CD14-positive monocyte (primary cell): Measurements from ENCODE around the gene IRF9. TPM values are rescaled to one million over a fixed set of nuclear protein-coding genes. Genes with fewer than 3 reads are reported as not detected.
A peak's percentile ranks its signal among the peaks of the same experiment; 100 is the strongest.

Experiments
- DNase-seq, 3 donors: peaks; one replicate each; pipeline ENCODE4 v3.0.0-alpha.2; 2011 to 2022
- H2AFZ ChIP-seq: 2 replicates; pipeline ENCODE4 v1.6.0; 2012; ENCODE audit warnings: mild to moderate bottlenecking, low read depth, low read length, inconsistent platforms; ENCODE audit not compliant: insufficient read depth, poor library complexity, severe bottlenecking
- H3K27ac ChIP-seq, 2 donors: 1 replicate in 1 of 2; 2 replicates in 1 of 2; pipeline ENCODE4 v1.5.1; 2012 to 2013; ENCODE audit warnings: low read length in 2 of 2, control low read depth in 1 of 2, inconsistent platforms in 1 of 2, low read depth in 1 of 2, mild to moderate bottlenecking in 1 of 2
- H3K27me3 ChIP-seq, 2 donors: one replicate each; pipeline versions ENCODE4 v1.6.0 to v1.6.1; 2011 to 2013; ENCODE audit warnings: low read length in 2 of 2; ENCODE audit not compliant: control insufficient read depth in 2 of 2, insufficient read depth in 2 of 2
- H3K36me3 ChIP-seq, 2 donors: replicated peaks in 1 of 2; 1 replicate in 1 of 2; 2 replicates in 1 of 2; pipeline versions ENCODE4 v1.5.1 to v1.6.1; 2012 to 2013; ENCODE audit warnings: low read length in 2 of 2, control low read depth in 1 of 2, inconsistent platforms in 1 of 2, mild to moderate bottlenecking in 1 of 2; ENCODE audit not compliant: insufficient read depth in 2 of 2, control insufficient read depth in 1 of 2
- H3K4me1 ChIP-seq, 2 donors: 1 replicate in 1 of 2; 2 replicates in 1 of 2; pipeline versions ENCODE4 v1.5.1 to v1.6.1; 2012 to 2013; ENCODE audit warnings: low read length in 2 of 2, control low read depth in 1 of 2, inconsistent platforms in 1 of 2, mild to moderate bottlenecking in 1 of 2, moderate library complexity in 1 of 2; ENCODE audit not compliant: insufficient read depth in 2 of 2, control insufficient read depth in 1 of 2
- H3K4me2 ChIP-seq: replicated peaks from 2 replicates; pipeline ENCODE3; 2012; ENCODE audit warnings: low read length, moderate library complexity, mild to moderate bottlenecking; ENCODE audit not compliant: poor library complexity, severe bottlenecking; ENCODE audit errors: extremely low read depth
- H3K4me3 ChIP-seq, 3 experiments: fragments of 200-600 bp in 1 of 3; sonication (generic) in 1 of 3; replicated peaks in 1 of 3; 1 replicate in 2 of 3; 2 replicates in 1 of 3; pipeline ENCODE4 v1.5.1; 2011 to 2013; ENCODE audit warnings: low read length in 3 of 3, mild to moderate bottlenecking in 3 of 3, control low read depth in 2 of 3, low read depth in 2 of 3, inconsistent platforms in 1 of 3, moderate library complexity in 1 of 3
- H3K79me2 ChIP-seq: 2 replicates; pipeline ENCODE4 v1.6.0; 2012; ENCODE audit warnings: mild to moderate bottlenecking, control low read depth, inconsistent platforms, low read length, moderate library complexity; ENCODE audit not compliant: insufficient read depth
- H3K9ac ChIP-seq: 2 replicates; pipeline ENCODE4 v1.6.0; 2017; ENCODE audit warnings: low read length, mild to moderate bottlenecking; ENCODE audit not compliant: insufficient read depth, poor library complexity, severe bottlenecking
- H3K9me3 ChIP-seq, 2 donors: replicated peaks in 1 of 2; 1 replicate in 1 of 2; 2 replicates in 1 of 2; pipeline versions ENCODE4 v1.5.1 to v1.6.1; 2012 to 2013; ENCODE audit warnings: low read length in 2 of 2, control low read depth in 1 of 2; ENCODE audit not compliant: control insufficient read depth in 1 of 2, insufficient read depth in 1 of 2
- H4K20me1 ChIP-seq: 2 replicates; pipeline ENCODE4 v1.6.0; 2012; ENCODE audit warnings: mild to moderate bottlenecking, low read length, control low read depth, moderate library complexity; ENCODE audit not compliant: insufficient read depth
- H3K27ac Mint-ChIP-seq, 7 donors: one replicate each; pipeline ENCODE4 v1.8.0; 2020; ENCODE audit warnings: mild to moderate bottlenecking in 7 of 7, mixed read lengths in 7 of 7, moderate library complexity in 6 of 7, inconsistent platforms in 2 of 7
- H3K27me3 Mint-ChIP-seq, 3 donors: one replicate each; pipeline ENCODE4 v1.8.0; 2021 to 2022; ENCODE audit warnings: low read depth in 3 of 3, mild to moderate bottlenecking in 3 of 3, mixed read lengths in 3 of 3, moderate library complexity in 3 of 3, inconsistent platforms in 1 of 3
- H3K36me3 Mint-ChIP-seq, 2 donors: one replicate each; pipeline ENCODE4 v1.8.0; 2020; ENCODE audit warnings: mixed read lengths in 2 of 2, inconsistent platforms in 1 of 2, mild to moderate bottlenecking in 1 of 2
- H3K4me1 Mint-ChIP-seq: one replicate; pipeline ENCODE4 v1.8.0; 2020; ENCODE audit warnings: mild to moderate bottlenecking, mixed read lengths
- H3K4me3 Mint-ChIP-seq, 2 donors: one replicate each; pipeline ENCODE4 v1.8.0; 2020; ENCODE audit warnings: mild to moderate bottlenecking in 2 of 2, mixed read lengths in 2 of 2, moderate library complexity in 1 of 2
- H3K9me3 Mint-ChIP-seq, 7 donors: one replicate each; pipeline ENCODE4 v1.8.0; 2020 to 2022; ENCODE audit warnings: mixed read lengths in 7 of 7, mild to moderate bottlenecking in 6 of 7, moderate library complexity in 6 of 7, inconsistent platforms in 2 of 7
- WGBS: methylation state at CpG from one replicate; pipeline ENCODE4 v1.1.5; 2013; ENCODE audit warnings: missing lambda C conversion rate; ENCODE audit not compliant: insufficient coverage; 5-methylcytosine and 5-hydroxymethylcytosine counted together
- intact Hi-C, 2 donors: fragments of 100-400 bp; cut with micrococcal nuclease; formaldehyde crosslinking; loops; one replicate each; pipeline versions ENCODE4 v1.15.0 to v1.15.1; 2023
- polyA plus RNA-seq, 3 donors: library from polyadenylated mRNA; depleted of rRNA in 1 of 3; unstranded in 2 of 3; stranded (reverse) in 1 of 3; fragments of 300-500 nt in 2 of 3; fragments of >200 nt in 1 of 3; fragmentation: Illumina TruSeq in 2 of 3; gene quantifications; 1 replicate in 2 of 3; 2 replicates in 1 of 3; pipeline ENCODE4 v1.2.3, GENCODE V29; 2012 to 2021
- TF ChIP-seq, protein P1 (sequence below): fragments of 200-600 bp; IDR thresholded peaks from one replicate; pipeline ENCODE4 v1.8.0; 2022; ENCODE audit warnings: antibody characterized with exemption, mild to moderate bottlenecking

Gene IRF9
- polyA plus RNA-seq, 3 donors, result 44.7 to 208 (median 56.0) TPM

DNA sequence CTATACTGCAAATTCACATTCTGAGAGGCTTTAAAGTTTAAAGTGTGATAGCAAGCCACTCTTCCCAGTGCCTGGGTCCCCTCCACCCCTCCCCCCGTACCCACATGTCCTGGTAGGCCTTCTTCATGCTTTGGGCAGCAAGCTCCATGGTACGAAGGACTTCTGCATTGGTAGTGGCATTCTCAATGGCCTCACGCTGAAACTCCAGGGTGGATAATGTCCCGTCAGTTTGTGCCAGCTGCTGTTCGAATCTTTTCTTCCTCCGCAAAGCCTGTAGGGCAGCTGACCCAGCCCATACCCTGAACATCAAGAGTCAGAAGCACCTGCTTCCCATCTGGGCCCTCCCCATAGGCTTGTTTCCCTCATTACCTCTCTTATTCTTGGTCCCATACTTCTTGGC lies 50.2 kb downstream of the IRF9 start:
- intact Hi-C loops, result loop anchor here in 1 of 2 donors (10.0 kb wide), 1 partner anchor 93 kb away; the partner anchor contains the start of gene CIDEB
- peak overlapping the region in 1 of 2 donors; percentile 33 for H3K27ac ChIP-seq
- TF ChIP-seq, protein P1, sequence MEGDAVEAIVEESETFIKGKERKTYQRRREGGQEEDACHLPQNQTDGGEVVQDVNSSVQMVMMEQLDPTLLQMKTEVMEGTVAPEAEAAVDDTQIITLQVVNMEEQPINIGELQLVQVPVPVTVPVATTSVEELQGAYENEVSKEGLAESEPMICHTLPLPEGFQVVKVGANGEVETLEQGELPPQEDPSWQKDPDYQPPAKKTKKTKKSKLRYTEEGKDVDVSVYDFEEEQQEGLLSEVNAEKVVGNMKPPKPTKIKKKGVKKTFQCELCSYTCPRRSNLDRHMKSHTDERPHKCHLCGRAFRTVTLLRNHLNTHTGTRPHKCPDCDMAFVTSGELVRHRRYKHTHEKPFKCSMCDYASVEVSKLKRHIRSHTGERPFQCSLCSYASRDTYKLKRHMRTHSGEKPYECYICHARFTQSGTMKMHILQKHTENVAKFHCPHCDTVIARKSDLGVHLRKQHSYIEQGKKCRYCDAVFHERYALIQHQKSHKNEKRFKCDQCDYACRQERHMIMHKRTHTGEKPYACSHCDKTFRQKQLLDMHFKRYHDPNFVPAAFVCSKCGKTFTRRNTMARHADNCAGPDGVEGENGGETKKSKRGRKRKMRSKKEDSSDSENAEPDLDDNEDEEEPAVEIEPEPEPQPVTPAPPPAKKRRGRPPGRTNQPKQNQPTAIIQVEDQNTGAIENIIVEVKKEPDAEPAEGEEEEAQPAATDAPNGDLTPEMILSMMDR, result no peak
- H3K36me3 ChIP-seq, result peaks cover 46 to 55% of the 10 kb centered on the region in 2 donors
- H3K9me3 Mint-ChIP-seq, result no peaks in the 10 kb centered on the region
- H3K27me3 Mint-ChIP-seq, result peaks cover 0 to 4% (median 0%) of the 10 kb centered on the region in 3 donors
- H3K9ac ChIP-seq, result no peak overlapping the region
- H3K9me3 ChIP-seq, result no peaks in the 10 kb centered on the region
- H3K36me3 Mint-ChIP-seq, result peaks cover 51 to 52% of the 10 kb centered on the region in 2 donors
- H3K4me1 ChIP-seq, result peaks cover 28 to 35% of the 10 kb centered on the region in 2 donors
- no peak overlapping the region for H3K4me3 Mint-ChIP-seq
- no peak overlapping the region for H3K4me3 ChIP-seq
- H3K4me2 ChIP-seq, result no peak overlapping the region
- H3K27me3 ChIP-seq, result no peaks in the 10 kb centered on the region
- peak overlapping the region in 3 of 7 donors; percentile 2 to 100 (median 77) for H3K27ac Mint-ChIP-seq
- peaks cover 24% of the 10 kb centered on the region for H4K20me1 ChIP-seq
- no peak overlapping the region for H2AFZ ChIP-seq
- DNase-seq, result no peak
- H3K4me1 Mint-ChIP-seq, result peaks cover 36% of the 10 kb centered on the region
- 98% methylated on average over 5 of the region's 6 CpGs for WGBS
- peaks cover 39% of the 10 kb centered on the region for H3K79me2 ChIP-seq

DNA sequence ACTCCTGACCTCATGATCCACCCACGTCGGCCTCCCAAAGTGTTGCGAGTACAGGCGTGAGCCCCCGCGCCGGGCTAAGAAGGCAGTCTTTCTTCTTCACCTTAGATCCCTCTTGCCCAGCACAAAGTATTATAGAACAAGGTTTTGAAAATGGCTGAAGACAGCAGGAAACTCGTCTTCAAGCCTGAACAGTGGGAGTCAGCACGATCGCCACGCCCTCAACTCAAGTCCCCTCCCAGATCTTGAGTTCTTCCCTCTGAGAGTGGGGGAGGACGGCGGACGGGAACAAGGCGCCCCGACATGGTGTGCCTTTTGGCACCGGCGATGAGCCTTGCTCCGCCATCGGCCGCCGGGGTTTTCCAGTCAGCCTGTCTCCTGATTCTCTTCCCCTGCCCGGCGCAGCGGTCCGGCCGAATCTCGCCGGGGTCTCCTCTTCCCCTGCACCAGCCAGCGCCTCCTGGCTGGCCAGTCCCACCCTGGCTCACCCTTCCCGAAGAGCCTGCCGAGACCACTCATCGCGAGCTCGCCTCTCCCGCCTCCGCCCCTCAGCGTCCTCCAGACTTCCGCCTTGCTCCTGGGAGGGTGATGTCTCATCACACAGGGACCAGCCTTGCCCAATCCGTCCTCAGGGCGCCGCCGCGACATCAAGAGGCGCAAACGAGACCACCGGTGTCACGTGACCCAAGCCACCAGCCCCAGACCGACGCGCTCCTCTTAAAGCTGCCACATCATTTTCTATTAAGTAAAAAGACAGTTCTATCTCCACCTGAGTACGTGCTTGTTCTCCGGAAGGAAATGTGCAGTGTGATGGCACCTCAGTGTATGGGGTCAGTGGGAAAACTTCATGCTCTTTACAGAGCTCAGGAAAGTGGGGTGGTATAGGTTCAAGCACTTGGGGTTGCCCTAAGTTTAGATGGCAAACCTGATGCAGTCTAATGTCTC lies 52.1 kb downstream of the IRF9 start, which contains the start of gene CHMP4A:
TSS of gene CHMP4A (minus strand) at position 565 of the 942 bp plus-strand sequence. CDS start at position 516, 49 bp downstream.
- Histone ChIP-seq H3K4me3 (peak within 1 kb of the TSS; percentile 50 to 84 (median 81)), H3K27ac (peak within 1 kb of the TSS; percentile 98 to 99), H2AFZ (peak within 1 kb of the TSS; percentile 69), H3K9me3 (no peaks in the 10 kb centered on the region), H4K20me1 (peaks cover 5% of the 10 kb centered on the region), H3K36me3 (peaks cover 32 to 46% of the 10 kb centered on the region in 2 donors), H3K9ac (peak within 1 kb of the TSS; percentile 96), H3K27me3 (no peaks in the 10 kb centered on the region), H3K79me2 (peaks cover 34% of the 10 kb centered on the region), H3K4me1 (peaks cover 30 to 36% of the 10 kb centered on the region in 2 donors), H3K4me2 (peak within 1 kb of the TSS; percentile 70)
- H3K36me3 Mint-ChIP-seq, result peaks cover 45 to 48% of the 10 kb centered on the region in 2 donors
- intact Hi-C loops, result loop anchor here in 1 of 2 donors (10.0 kb wide), 1 partner anchor 92 kb away; the partner anchor contains the start of gene CIDEB
- peak within 1 kb of the TSS; percentile 87 to 94 for H3K4me3 Mint-ChIP-seq
- TF ChIP-seq, protein P1, result no peak
- under 1% methylated on average over 30 of the region's 53 CpGs for WGBS
- H3K4me1 Mint-ChIP-seq, result peaks cover 35% of the 10 kb centered on the region
- DNase-seq, result peak; percentile 97 to 99 (median 98)
- peak within 1 kb of the TSS; percentile 95 to 100 (median 99) for H3K27ac Mint-ChIP-seq
- no peaks in the 10 kb centered on the region for H3K9me3 Mint-ChIP-seq
- peaks cover 0 to 4% (median 0%) of the 10 kb centered on the region in 3 donors for H3K27me3 Mint-ChIP-seq
